GM19467 (cell line): ENCODE measurements around the gene TBX18.
A peak's percentile ranks its signal among the peaks of the same experiment; 100 is the strongest.

Experiments
- ATAC-seq: cut with Tn5 transposase; IDR thresholded peaks from one replicate; pipeline ENCODE4 v1.9.1; 2021; ENCODE audit warnings: mild to moderate bottlenecking, moderate library complexity; ENCODE audit not compliant: unreplicated experiment

TBX18 gene

DNA sequence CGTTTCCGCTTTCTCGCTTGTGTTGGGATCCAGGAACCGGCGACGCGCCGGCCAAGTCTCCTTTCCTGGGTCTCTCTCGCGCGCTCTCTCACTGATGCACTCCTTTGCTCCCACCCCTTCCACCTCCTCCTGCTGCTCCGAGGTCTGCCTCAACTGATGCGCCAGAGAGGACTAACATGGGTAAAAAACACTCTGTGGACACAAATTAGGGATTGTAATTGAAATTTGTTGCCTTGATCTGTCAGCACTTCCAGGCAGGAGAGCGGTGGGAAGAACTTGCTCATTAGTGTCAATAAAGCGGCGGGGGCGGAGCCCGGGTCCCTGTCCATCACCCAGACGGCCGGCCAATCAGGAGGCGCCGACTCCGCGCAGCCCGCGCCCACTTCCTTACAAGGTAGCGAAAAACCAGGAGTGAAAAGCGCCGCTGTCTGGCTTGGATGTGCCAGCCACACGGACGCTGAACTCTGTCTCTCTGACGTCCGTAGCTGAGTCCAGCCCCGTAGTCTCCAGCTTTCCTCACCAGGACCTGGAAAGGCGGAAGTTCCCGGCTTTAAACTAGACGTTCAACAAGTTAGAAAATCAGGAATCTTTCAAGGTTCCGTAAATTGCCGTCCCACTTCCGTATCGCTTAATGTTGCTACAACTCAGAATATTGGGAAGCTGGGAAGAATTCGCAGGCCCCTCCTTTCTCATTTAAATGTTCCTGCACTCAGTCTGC lies at the start of gene TBX18:
Gene TBX18, minus strand, starts transcription at position 267 of the 718 bp plus-strand sequence. CDS start 417 bp downstream, outside the sequence.
- ATAC-seq: peak; percentile 64

DNA sequence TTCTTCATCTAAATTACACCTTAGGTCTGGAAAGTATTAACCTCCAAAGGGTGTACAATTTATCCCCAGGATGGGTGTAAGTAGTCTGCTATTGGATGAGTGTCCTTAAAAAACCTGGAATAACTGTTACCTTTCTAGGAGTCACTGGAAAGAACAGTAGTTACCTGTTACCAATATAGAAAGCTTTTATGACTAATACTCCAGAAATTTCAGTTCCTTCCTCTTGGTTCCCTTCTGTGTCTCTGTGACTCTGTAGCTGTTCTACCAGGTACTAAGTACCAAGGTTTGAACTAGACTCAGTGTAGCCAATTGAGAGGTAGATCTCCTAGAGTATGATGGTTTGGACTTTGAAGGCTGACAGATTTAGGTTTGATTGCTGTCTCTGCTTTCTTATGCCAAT lies 47.0 kb upstream of the TBX18 start:
- no peak for ATAC-seq

DNA sequence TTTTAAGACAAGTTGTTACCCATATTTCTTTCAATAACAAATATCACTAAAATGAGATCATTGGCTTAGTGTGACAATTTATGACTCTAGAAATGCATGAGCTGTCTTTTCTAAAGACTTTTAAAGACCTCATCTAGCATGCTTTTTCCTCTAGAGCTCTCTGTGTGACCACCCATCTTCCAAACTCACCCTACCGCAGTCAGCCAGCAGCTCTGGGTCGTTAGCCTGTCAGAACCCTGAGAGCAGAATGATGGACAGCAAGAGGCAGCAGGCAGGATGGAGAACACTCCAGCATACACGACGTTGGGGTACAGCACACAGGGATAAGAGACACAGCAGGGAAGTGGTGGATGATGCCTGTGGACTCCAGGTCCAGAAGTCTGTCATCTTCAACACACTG lies 45.1 kb upstream of the TBX18 start:
- ATAC-seq: no peak

DNA sequence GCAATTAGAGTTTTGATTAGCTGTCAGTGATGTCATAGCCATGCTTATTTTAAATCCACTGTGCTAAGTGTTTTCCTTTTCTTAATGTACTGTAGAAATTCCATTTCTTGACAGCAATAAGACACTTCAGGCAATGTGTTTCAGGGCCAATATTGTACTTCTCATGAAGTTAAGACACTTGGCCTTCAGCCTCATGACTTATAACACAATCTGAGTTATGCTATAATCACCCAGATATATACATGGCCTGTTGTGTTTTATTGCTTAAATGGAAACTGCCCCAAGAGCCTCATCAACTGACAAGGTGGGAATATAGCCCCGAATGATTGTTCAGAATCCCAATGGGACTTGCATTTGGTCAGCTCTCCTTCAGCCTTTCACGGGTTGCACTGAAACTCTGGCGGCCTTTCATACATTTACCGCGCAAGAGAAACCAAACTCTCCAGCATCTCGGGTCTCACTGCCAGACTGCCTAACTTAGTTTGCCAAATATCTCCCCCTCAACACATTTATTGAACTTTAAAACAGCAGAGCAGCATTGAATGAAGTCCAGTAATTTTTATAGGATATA lies 44.2 kb upstream of the TBX18 start:
- ATAC-seq: no peak

DNA sequence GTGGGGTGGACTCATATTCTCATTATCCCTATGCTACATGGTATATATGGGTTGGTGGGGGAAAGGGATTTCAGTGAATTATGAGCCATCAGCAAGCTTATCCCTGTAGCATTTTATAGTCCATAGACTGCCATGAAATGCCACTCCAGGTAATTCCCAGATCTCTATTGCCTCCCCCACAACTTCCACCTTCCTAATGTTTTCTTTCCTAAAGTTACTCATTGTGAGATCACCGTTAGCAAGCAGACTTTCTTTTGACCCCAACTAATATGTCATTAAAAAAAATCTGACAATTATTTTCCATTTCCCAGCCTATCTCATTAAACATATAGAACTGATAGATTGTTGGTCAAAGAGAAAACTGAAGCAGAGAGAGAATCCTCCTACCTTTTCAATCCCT lies 40.7 kb upstream of the TBX18 start:
- ATAC-seq: no peak

DNA sequence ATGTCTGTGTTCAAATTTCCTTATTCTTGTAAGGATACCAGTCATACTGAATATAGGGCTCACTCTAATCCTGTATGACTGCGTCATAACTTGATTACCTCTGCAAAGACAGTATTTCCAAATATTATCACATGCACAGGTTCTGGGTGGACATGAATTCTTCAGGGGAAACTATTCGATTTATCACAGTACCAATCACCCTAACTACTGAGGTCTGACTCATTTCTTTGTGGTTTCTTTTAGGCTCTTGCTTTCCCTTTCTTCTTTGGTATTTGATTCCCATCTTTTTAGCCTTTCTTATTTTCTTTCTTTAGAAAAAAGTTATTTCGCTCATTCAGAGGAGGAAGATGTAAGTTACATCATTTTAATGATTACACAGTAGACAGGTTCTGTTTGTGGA lies 40.3 kb upstream of the TBX18 start:
- ATAC-seq: no peak

DNA sequence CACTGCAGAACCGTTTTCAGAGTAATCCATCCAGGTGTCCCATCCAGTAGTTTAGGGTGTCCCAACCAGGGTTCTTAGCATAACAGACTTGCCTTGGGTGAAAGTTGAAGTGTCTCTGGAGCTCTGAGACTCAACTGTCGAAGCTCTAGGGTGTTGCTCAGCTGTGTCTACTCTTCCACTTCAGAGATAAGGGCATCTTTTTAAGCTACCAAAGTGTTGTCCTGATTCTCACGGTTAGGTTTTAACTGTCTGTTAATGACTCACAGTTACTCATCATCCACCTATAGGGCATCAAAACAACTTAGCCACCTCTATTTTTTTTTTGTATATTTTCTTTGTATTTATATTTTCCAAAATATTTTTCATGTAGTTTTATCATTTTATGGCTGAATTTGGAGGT lies 36.9 kb upstream of the TBX18 start:
- no peak for ATAC-seq

DNA sequence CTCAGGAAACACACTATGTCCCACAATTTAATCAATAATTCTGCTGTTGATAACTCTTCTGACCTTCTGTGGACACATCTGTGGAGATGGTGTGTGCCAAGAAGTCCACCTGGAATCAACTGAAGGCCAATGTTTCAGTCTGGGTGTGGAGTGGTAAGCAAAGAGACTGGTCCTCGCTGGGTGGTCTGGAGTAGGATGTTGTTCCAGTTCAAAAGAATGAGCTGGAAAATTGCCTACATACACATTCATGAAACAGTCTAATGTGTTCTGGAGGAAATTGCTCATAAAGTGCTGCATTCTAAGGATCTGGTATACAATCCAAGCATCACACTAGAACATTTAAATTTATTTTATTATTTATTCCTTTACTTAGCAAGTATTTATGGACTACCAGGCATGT lies 33.9 kb upstream of the TBX18 start:
- ATAC-seq: no peak

DNA sequence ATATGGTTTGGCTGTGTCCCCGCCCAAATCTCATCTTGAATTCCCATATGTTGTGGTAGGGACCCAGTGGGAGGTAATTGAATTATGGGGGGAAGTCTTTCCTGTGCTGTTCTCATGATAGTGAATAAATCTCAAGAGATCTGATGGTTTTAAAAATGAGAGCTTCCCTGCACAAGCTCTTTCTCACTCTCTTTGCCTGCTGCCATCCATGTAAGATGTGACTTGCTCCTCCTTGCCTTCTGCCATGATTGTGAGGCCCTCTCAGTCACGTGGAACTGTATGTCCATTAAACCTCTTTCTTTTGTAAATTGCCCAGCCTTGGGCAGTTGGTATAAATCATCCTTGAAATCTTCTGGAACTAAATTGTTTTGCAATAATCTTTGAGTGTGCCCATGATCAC lies 31.9 kb upstream of the TBX18 start:
- no peak for ATAC-seq

DNA sequence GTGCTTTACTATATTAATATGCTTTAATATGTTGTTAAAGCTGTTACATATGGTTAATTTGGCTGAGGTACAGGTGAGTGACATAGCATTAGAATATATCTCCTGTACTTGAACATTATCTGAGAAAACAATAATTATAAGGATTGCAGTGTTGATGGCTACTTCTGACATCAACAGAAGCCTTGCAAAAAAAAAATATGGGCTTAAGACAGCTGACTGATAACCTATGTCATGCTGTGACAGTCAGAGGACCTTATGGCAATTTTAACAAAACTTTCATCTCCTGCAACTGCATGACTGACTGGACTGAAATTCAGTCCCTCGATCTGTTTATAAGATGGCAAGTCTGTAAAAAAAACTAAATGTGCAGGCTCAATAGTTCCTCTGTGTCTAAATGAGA lies 27.5 kb upstream of the TBX18 start:
- no peak for ATAC-seq

DNA sequence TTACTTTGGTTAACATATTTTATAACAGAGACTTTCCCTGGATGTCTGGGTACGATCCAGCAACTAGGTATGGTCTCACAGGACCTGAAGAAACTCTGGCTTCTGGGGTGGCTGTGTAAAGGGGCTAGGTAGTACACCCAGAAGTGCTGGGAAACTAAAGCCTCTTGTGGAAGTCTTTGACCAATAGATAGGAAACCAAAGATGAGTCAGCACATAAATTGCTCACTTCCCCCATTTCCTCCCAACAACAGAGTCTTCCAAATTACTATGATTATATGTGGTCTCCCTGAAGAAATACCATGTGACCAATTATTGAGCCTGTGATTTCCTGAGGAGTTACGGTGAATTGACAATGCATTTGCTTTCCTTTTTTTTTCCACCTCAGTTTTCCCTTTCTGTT lies 26.8 kb upstream of the TBX18 start:
- no peak for ATAC-seq

DNA sequence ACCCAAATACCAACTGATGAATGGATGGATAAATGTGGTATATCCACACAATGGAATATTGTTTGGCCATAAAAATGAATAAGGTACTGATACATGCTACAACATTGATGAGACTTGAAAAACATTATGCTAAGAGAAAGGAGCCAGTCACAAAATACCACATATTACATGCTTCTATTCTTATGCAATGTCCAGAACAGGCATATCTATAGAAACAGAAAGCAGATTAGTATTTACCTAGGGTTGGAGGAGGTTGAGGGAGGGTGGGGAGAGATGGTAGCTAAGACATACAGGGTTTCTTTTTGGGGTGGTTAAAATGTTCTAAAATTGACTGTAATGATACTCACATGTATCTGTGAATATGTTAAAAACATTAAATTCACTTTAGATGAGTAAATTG lies 24.8 kb upstream of the TBX18 start:
- no peak for ATAC-seq

DNA sequence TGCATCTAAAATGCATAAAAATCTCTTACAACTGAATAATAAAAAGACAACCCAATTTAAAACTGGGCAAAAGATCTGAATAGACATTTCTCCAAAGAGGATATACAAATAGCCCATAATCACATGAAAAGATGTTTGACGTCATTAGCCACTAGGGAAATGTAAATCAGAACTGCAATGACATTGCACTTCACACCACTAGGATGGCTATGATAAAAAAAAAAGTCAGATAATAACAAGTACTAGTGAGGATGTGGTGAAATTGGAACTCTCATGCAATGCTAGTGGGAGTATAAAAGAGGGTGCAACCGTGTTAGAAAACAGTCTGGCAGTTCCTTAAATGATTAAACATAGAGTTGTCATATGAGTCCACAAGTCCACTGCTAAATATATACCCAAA lies 24.3 kb upstream of the TBX18 start:
- ATAC-seq: no peak

DNA sequence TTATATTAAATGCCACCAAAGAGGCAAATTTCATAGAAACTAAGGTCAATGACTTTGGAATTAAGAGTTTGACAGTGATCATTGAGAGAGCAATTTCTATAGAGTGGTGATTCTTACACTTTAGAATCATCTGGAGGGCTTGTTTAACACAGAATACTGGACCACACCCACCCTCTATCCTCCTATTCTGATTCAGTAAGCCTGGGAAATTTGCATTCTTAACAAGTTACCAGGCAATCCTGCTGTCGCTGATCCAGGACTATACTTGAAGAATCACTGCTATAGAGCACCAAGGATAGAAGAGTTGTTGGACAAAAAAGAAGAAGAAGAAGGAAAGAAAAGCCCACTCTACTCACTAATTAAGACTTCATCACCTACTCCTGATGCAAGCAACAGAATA lies 21.3 kb upstream of the TBX18 start:
- ATAC-seq: no peak

DNA sequence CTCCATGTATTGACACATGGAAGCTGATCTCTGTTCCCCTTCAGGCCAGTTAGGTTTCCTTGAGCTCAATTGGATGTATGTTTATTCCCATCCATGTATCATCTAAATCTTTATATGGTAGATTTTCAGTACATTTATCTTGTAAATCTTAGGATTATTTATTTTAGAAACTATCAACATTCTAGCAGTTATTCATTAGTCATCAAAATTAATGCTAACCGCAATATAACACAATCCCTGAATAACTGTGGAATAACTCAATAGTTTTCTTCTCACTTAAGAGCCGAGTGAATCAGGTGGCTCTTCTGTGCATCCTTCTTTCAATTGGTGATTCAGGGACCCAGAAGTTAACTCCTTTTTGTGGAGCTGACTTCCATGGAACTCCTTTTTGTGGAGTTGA lies 15.5 kb upstream of the TBX18 start:
- no peak for ATAC-seq

DNA sequence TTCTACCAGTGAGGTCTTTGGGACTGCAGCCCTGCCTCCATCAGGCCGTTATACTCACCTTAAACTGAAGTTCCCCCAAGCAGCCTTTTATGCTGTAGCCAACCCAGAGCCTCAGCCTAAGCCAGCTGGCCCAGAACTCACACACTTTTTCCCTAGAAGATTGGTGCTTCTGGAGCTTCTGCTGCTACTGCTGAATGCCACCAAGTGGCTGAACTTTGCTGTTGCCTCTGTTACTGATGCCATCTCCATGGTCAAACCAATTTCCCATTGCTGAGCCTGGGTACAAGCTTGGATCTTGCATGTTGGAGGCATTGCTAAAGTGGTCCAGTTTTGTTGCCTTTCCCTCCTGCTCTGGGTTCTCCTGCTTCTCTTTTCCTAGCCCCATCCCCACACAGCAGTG lies 15.0 kb upstream of the TBX18 start:
- no peak for ATAC-seq

DNA sequence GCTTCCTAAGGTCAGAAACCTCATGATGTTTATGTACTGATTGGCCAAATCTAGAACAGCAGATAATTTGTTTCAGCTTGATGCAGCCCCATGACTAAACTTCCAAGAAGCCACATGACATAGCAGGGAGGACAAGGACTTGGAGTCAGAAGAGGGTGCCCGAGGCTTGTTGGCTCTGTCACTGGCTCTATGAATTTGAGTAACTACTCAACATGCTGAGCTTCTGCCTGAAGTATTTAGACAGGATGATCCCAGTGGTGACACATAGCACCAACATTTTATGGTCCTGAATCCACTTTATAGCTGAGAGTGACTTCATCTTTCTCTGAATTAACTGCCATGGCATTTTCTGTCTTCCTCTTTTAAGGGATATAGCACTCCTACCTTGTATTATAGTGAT lies 13.5 kb upstream of the TBX18 start:
- no peak for ATAC-seq

DNA sequence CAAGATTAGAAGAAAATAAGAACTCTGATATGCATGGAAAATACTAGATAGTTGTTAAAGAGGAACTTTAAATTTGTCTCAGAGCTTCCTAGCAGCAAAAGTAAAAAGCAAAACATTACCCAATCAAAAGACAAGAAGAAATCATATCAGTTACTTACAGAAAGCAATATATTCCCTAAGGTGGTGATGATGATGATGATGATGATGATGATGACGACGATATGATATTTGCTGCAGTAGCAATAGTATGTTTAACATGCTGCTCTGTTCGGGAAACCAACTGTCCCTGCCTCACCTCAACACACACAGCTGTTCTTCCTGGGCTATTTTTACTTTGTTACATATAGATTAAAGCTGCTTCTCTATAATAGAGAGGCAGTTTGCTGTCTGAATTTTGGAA lies 12.0 kb upstream of the TBX18 start:
- no peak for ATAC-seq

DNA sequence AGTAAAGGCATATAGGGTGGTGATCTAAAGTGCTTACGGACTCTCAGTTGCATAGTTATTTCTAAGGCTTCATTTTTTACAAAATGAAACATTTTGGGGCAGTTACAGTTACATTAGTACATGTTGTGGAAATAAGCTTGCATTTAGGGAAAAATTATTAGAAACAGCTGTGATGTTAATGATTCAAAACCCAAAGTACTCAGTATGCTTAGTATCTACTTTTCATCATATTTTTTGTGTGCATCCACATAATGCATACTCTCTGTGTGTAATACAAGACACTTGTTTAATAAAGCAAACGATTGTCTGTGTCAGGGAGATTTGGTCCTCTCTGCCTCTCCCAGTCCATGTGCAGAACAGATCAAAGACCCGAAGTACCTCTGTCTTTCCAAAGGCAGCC lies 11.4 kb upstream of the TBX18 start:
- ATAC-seq: no peak

DNA sequence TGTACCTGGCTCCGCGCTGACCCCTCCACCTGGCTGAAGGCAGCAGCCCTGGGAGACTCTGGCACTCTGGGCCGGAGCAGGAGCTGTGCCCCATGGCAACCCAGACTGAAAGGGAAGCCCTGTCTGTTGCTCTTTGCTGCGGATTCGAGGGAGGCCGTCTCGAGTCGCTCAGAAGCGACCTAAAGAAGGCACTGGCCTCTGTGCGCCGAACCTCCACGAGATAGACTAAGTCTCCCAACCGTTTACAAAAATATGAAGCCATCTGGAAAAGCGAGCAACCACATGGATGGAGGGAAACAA lies 10.5 kb upstream of the TBX18 start:
- ATAC-seq: no peak

DNA sequence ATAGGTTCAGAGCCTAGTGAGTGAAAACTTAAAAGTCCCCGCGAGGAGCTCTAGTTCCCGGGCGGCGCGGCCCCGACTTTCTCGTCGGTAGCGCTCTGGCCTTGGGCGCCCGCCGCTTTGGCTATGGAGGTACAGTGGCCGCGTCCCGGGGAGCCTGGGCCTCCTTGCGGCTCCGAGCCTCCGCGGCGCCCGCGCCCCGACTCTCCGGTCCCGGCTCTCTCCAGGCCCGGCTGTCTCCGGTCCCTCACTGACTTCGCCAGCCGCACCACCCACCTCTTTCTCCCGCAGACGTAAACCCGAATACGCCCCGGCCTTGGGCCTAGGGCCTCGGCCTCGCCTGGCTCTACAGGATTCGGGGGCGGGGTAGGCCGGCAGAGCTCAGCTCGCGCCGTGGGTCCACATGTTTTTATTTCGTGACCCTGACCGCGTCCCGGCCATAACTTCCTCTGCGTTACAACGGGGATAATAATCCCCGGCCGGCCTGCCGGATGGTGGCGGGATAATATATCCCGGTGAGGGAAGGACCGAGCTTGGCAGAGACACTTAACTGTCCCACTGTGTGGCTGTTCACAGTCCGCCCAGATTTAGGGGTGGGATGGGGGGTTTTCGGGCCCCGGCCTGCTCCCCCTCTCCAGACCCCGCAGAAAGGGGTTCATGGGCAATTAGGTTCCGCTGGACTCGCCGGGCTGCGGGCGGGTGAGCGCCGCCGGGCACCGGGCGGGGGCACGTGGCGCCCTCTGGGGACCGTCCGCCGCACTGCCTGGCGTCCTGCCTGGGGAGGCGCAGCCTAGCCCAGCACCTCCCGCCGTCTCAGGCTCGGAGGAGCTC lies 10.0 kb upstream of the TBX18 start:
- ATAC-seq: no peak

DNA sequence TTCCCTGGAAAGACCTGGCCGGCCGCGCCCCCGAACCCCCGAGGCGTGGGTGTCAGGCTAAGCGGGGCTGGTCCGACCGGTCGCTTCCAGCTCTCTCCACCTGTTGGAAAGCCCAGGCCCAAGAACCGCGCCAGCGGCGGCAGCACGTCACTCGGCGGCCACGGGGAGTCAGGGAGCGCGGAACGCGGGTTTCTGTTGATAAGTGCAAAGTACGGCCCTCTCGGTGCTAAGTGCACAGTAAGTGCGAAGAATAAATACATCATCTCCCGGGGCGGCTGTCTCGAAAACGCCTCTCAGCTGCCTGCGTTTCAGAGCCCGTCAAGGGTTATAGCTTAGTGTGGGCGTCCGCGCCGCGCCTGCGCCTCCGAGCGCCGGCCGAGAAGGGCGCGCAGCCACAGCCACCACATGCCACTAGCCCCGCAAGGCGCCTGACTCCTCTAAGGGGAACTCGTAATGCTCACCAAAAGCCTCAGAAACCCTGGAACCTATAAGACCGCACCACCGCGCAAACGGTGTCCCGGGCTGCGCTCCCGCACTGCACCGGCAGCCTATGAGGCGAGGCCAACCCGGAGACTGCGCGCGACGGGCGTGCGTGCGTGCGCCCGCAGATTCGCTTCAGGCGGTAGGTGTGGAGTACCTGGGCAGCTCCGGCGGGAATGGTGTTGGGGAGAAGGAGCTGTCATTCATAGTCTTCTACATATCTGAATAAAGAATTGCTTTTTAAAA lies 9.2 kb upstream of the TBX18 start:
- no peak for ATAC-seq
